GM20000 (cell line): ENCODE data around the gene GDF2.

Experiments used
- DNase-seq: peaks from one replicate; pipeline ENCODE4 v3.0.0; 2012; ENCODE audit warnings: low spot score
- CTCF ChIP-seq: IDR thresholded peaks from 2 replicates; pipeline ENCODE4 v1.5.1; 2012; ENCODE audit warnings: mild to moderate bottlenecking, control low read depth; ENCODE audit errors: extremely low read depth, missing control alignments

The GDF2 gene

GRCh38 chr10:47332946-47333345 lies 10.7 kb downstream of the GDF2 start:
- no peak for TF ChIP-seq CTCF
- DNase-seq, result no peak

DNA sequence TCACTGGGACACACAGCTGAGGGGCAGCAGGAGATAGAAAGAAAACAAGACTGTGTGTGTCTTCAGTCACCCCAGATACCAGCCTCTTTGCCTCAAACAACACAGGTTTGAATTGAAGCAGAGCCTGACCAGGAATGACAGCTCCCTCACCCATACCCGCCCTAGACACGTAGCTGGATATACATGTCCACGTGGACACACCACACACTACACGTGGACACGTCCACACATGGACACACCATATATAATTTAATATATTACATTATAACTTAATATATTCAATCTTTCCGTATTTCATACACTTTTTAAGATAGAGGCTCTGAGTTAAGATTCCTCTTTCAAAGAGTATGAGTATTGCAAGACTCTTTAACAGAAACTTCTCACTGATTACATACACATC lies 11.3 kb downstream of the GDF2 start:
- TF ChIP-seq CTCF, result no peak
- DNase-seq, result no peak

- no peak for TF ChIP-seq CTCF
- DNase-seq, result no peak
Observed at GRCh38 chr10:47334466-47335295, 12.4 kb downstream of the GDF2 start.

DNA sequence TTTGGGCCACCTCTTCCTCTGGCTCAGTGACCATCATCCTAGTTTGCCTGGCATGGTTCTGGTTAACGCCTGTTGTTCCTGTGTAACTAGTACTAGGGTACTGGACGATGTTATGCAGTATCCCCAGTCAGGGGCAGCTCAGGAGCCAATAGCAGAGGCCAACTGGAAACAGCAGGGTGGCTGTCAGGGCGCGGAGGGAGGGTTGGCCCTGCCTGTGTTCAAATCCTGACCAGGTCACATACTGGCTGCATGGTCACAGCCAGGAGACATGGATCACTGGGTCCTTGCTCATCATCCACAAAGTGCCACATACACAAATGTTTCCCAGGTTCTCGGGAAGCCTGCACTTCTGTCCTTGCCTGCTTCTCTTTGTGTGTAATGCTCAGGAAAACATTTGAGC lies 13.7 kb downstream of the GDF2 start:
- no peak for TF ChIP-seq CTCF
- no peak for DNase-seq

GRCh38 chr10:47336387-47337134 lies 14.3 kb downstream of the GDF2 start:
- DNase-seq, result no peak
- TF ChIP-seq CTCF, result no peak

DNA sequence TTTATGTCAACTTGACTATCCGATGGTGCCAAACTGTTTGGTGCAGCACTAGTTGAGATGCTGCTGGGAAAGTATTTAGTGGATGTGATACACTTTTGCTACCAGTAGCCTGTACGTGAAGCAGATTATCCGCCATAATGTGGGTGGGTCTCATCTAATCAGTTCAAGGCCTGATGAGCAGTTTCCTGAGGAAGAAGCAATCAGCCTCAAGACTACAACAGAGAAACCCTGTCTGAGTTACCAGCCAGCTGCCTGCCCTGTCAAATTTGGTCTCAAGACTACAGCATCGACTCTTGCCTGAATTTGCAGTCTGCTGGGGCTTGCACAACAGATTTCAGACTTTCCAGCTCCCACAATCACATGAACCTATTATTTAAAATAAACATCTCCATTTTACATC lies 15.1 kb downstream of the GDF2 start:
- TF ChIP-seq CTCF, result no peak

GRCh38 chr10:47339186-47339735 lies 17.0 kb downstream of the GDF2 start:
- TF ChIP-seq CTCF, result no peak
- no peak for DNase-seq

More for the DNA sequence above, 15.1 kb downstream of the GDF2 start:
- DNase-seq, result no peak
